ENCODE results near the gene FAM114A2. TPM values are rescaled to one million over a fixed set of nuclear protein-coding genes. Genes with fewer than 3 reads are reported as not detected.
A peak's percentile ranks its signal among the peaks of the same experiment; 100 is the strongest.

Gene FAM114A2
- total RNA-seq, 6 donors from 2014 or later = 10.5 to 45.3 (median 17.1) TPM

GRCh38 chr5:154015071-154015693, 23.5 kb downstream of the FAM114A2 start:
- H3K4me1 ChIP-seq = peaks cover 0 to 5% (median 0%) of the 10 kb centered on the region in 4 donors
- TF ChIP-seq CTCF (IDR thresholded peaks at IDR 0.05) (no peak), POLR2AphosphoS5 (IDR thresholded peaks at IDR 0.05) (peak in 1 of 2 donors; percentile 35)
- DNase-seq (no peak), ATAC-seq (ENCODE audit: low FRiP score in 2 of 2) (no peak)
- peak overlapping the region in 1 of 4 donors; percentile 51 for H3K27ac ChIP-seq
- WGBS, 2 donors = 80 to 87% methylated on average over 4 of the region's 4 CpGs
- no peak overlapping the region for H3K4me3 ChIP-seq
- H3K9me3 ChIP-seq = no peaks in the 10 kb centered on the region
- peaks cover 0 to 18% (median 3%) of the 10 kb centered on the region in 4 donors for H3K36me3 ChIP-seq
- H3K27me3 ChIP-seq = no peaks in the 10 kb centered on the region

- ATAC-seq (ENCODE audit: low FRiP score in 2 of 2) = no peak
- no peak overlapping the region for H3K4me3 ChIP-seq
- WGBS, 2 donors = 63 to 66% methylated on average over 3 of the region's 3 CpGs
Observed at GRCh38 chr5:154010660-154011059, 28.1 kb downstream of the FAM114A2 start.

GRCh38 chr5:154005648-154006047, 33.1 kb downstream of the FAM114A2 start:
- 75 to 80% methylated on average over 1 of the region's 1 CpG for WGBS, 2 donors

More at GRCh38 chr5:154010660-154011059, 28.1 kb downstream of the FAM114A2 start:
- H3K36me3 ChIP-seq = peaks cover 0 to 20% (median 6%) of the 10 kb centered on the region in 4 donors
- H3K9me3 ChIP-seq = no peaks in the 10 kb centered on the region
- H3K4me1 ChIP-seq = peaks cover 0 to 5% (median 0%) of the 10 kb centered on the region in 4 donors
- no peaks in the 10 kb centered on the region for H3K27me3 ChIP-seq
- no peak overlapping the region for H3K27ac ChIP-seq
- DNase-seq = no peak
- TF ChIP-seq CTCF (IDR thresholded peaks at IDR 0.05) (no peak), POLR2AphosphoS5 (IDR thresholded peaks at IDR 0.05) (no peak)

GRCh38 chr5:154002511-154003020, 36.1 kb downstream of the FAM114A2 start:
- DNase-seq (no peak), ATAC-seq (ENCODE audit: low FRiP score in 2 of 2) (no peak)
- WGBS, 2 donors = 81 to 87% methylated on average over 7 of the region's 7 CpGs
- Histone ChIP-seq H3K4me3 (no peak overlapping the region), H3K27me3 (no peaks in the 10 kb centered on the region), H3K4me1 (peaks cover 0 to 15% (median 4%) of the 10 kb centered on the region in 4 donors), H3K27ac (peak overlapping the region; percentile 27 to 80 (median 48)), H3K9me3 (no peaks in the 10 kb centered on the region), H3K36me3 (peaks cover 0 to 19% (median 0%) of the 10 kb centered on the region in 4 donors)
- TF ChIP-seq CTCF (IDR thresholded peaks at IDR 0.05) (no peak), EP300 (IDR thresholded peaks at IDR 0.05) (no peak), POLR2A (IDR thresholded peaks at IDR 0.05) (no peak), POLR2AphosphoS5 (IDR thresholded peaks at IDR 0.05) (no peak)

More at GRCh38 chr5:154005648-154006047, 33.1 kb downstream of the FAM114A2 start:
- Histone ChIP-seq H3K9me3 (no peaks in the 10 kb centered on the region), H3K4me1 (peaks cover 0 to 15% (median 4%) of the 10 kb centered on the region in 4 donors), H3K4me3 (no peak overlapping the region), H3K36me3 (peaks cover 0 to 12% (median 6%) of the 10 kb centered on the region in 4 donors), H3K27me3 (no peaks in the 10 kb centered on the region), H3K27ac (no peak overlapping the region)
- no peak for DNase-seq
- TF ChIP-seq POLR2AphosphoS5 (IDR thresholded peaks at IDR 0.05) (no peak), EP300 (IDR thresholded peaks at IDR 0.05) (no peak), POLR2A (IDR thresholded peaks at IDR 0.05) (no peak), CTCF (IDR thresholded peaks at IDR 0.05) (no peak)
- no peak for ATAC-seq (ENCODE audit: low FRiP score in 2 of 2)

Measured in upper lobe of left lung (tissue), 6 donors.